DND-41 (cell line): Measurements from ENCODE around the gene SPRR3.

Experiments used
- EZH2 ChIP-seq: IDR thresholded peaks from 3 replicates; pipeline ENCODE4 v1.6.1; 2012; ENCODE audit warnings: borderline replicate concordance, low read depth, mild to moderate bottlenecking, moderate library complexity, low read length, inconsistent platforms; ENCODE audit not compliant: severe bottlenecking
- TF ChIP-seq, protein P1 (sequence below): IDR thresholded peaks from 2 replicates; pipeline ENCODE4 v1.5.1; 2012; ENCODE audit warnings: borderline replicate concordance, low read length, moderate library complexity, mild to moderate bottlenecking; ENCODE audit not compliant: poor library complexity, severe bottlenecking; ENCODE audit errors: extremely low read depth

DNA sequence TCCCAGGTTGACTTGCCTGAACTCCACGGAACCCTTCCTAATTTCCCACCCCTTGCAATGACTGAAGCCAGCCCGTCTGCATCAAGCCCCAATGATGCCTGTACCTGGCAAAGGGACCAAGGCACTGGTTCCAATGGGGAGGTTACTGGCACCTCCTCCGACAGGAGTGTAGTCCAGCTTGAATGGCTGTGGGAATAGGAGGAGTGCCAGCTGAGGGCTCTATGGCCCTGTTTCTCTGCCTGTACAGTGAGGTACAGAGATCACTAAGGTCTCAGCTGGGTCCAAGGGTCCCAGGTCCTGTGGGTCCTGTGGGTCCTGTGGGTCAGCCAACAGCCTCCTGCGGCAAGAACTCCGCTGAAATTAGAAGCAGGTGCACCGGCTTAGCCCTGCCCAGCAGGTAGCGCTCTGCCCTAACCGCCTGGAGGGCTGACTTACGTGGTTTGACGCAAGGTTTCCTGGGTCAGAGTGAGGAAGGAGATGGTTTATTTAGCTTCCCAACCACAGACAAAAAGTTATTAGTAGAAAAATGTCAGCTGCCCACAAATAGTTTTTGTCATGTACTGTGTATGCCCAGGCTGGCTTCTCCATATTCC is 41.0 kb upstream of the SPRR3 start:
- TF ChIP-seq, protein P1, sequence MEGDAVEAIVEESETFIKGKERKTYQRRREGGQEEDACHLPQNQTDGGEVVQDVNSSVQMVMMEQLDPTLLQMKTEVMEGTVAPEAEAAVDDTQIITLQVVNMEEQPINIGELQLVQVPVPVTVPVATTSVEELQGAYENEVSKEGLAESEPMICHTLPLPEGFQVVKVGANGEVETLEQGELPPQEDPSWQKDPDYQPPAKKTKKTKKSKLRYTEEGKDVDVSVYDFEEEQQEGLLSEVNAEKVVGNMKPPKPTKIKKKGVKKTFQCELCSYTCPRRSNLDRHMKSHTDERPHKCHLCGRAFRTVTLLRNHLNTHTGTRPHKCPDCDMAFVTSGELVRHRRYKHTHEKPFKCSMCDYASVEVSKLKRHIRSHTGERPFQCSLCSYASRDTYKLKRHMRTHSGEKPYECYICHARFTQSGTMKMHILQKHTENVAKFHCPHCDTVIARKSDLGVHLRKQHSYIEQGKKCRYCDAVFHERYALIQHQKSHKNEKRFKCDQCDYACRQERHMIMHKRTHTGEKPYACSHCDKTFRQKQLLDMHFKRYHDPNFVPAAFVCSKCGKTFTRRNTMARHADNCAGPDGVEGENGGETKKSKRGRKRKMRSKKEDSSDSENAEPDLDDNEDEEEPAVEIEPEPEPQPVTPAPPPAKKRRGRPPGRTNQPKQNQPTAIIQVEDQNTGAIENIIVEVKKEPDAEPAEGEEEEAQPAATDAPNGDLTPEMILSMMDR: peak; percentile 27
- TF ChIP-seq EZH2: no peak
